T-helper 1 cell treated with Interleukin-12 subunit alpha and Interleukin-12 subunit beta and Interleukin-4 antibody, amounts not matched to agents 30 ng/mL and 1 ng/mL, for 36 hours (primary cell): ENCODE data around the gene ZFYVE19. TPM values are rescaled to one million over a fixed set of nuclear protein-coding genes. Genes with fewer than 3 reads are reported as not detected.

Experiments
- intact Hi-C: fragments of 100-400 bp; cut with micrococcal nuclease; formaldehyde crosslinking; loops from one replicate; pipeline ENCODE4 v1.15.1; 2024
- total RNA-seq: library from RNA; stranded (reverse); gene quantifications from 2 replicates; pipeline ENCODE4 v1.2.3, GENCODE V29; 2022

ZFYVE19 gene, protein sequence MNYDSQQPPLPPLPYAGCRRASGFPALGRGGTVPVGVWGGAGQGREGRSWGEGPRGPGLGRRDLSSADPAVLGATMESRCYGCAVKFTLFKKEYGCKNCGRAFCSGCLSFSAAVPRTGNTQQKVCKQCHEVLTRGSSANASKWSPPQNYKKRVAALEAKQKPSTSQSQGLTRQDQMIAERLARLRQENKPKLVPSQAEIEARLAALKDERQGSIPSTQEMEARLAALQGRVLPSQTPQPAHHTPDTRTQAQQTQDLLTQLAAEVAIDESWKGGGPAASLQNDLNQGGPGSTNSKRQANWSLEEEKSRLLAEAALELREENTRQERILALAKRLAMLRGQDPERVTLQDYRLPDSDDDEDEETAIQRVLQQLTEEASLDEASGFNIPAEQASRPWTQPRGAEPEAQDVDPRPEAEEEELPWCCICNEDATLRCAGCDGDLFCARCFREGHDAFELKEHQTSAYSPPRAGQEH
- 33.8 and 34.4 TPM in 2 replicates for total RNA-seq

DNA sequence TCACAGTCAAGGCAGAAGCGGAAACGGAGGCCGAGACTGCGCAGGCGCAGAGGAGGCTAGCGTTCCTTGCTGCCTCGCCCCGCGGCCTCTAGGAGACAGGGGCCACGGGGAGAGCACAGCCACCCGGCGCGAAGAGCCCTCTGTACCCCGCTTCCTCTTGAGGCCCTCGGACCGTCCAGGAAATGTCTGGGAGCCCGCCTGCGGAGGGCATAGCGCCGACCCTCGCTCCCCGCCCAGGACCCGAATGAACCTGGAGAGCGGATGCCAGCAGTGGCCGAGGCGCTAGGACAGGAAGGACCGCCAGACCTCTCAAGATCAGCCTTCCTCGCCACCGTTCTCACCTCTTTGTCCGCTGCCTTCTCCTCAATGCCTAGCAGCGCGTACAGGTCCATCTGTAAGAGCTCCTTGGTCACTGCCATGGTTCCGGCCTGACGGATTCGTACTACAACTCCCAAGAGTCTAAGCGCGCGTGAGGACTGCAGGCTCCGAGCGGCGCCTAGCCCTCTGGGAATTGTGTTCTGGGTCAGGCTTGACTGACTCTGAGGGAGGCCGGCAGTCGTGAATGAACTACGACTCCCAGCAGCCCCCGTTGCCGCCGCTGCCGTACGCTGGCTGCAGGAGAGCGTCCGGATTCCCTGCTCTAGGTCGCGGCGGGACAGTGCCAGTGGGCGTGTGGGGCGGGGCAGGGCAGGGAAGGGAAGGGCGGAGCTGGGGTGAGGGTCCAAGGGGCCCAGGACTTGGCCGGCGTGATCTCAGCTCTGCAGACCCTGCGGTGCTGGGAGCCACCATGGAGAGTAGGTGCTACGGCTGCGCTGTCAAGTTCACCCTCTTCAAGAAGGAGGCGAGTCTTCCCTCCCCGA lies at the start of gene ZFYVE19, which contains the start of gene DNAJC17:
TSS of gene ZFYVE19 (plus strand) at position 62 of the 860 bp plus-strand sequence. CDS start at position 563, 501 bp downstream.
TSS of gene DNAJC17 (minus strand) at position 446 of the 860 bp plus-strand sequence. CDS start at position 419, 27 bp downstream.
- intact Hi-C loops = loop anchor here (1.0 kb wide), 6 partner anchors 20 to 213 kb away; partner anchors contain the start of genes GCHFR, KNL1, RAD51 and RMDN3

DNA sequence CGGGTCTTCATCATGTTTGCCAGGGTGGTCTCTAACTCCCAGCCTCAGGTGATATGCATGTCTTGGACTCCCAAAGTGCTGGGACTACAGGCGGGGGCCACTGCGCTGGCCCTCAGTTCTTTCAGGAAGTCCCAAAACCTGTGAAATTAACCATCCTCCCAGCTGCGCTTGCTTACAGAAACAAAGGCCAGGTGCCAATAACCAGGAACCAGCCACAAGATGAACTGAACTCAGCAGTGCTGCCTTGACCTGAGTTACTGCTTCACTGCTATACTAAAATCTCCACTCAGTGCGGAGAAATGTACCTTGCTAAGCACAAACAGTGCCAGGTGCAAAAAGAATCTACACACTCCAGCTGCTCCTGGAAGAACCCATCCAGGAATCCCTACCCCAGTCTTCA lies 46.9 kb upstream of the ZFYVE19 start:
- intact Hi-C loops = loop anchor here (5.0 kb wide), 3 partner anchors 192 to 472 kb away; partner anchors contain the start of genes CHAC1, CHP1, EXD1 and KNSTRN

DNA sequence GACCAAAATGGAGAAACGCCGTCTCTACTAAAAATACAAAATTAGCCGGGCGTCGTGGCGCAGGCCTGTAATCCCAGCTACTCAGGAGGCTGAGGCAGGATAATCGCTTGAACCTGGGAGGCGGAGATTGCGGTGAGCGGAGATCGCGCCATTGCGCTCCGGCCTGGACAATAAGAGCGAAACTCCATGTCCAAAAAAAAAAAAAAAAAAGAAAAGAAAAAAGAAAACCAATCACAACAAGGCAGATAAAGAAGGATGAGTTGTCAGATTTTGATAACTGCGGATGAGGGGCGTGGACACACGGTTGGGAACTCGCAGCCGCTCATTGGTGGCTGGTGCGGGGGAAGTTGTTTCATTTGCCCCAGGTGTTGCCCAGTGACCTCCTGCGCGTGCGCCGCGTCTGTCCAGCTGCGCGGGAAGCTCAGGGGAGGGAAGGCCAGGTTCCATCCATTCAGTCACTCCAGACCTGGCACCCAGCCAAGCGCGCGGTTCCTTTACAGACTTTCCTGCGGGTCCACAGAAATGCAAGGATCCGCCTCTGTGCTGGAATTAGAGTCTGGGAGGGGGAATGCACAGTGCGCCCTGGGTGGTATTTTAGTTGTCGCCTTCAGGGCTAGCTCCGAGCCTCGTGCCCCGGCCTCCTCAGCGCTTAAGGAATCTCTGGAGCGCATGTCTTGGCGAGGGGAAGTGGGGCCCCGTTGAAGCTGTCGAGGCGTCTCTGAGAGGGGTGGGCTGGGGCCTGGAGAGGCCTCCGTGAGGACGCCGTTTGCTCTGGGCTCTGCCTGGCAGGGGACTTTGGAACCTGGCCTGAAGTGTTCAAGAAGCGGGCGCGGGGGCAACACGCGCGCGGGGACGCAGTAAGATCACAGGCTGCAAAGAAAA lies 43.7 kb upstream of the ZFYVE19 start:
- intact Hi-C loops = loop anchor here (5.0 kb wide), 2 partner anchors 189 to 381 kb away; partner anchors contain the start of genes CHAC1 and KNSTRN

DNA sequence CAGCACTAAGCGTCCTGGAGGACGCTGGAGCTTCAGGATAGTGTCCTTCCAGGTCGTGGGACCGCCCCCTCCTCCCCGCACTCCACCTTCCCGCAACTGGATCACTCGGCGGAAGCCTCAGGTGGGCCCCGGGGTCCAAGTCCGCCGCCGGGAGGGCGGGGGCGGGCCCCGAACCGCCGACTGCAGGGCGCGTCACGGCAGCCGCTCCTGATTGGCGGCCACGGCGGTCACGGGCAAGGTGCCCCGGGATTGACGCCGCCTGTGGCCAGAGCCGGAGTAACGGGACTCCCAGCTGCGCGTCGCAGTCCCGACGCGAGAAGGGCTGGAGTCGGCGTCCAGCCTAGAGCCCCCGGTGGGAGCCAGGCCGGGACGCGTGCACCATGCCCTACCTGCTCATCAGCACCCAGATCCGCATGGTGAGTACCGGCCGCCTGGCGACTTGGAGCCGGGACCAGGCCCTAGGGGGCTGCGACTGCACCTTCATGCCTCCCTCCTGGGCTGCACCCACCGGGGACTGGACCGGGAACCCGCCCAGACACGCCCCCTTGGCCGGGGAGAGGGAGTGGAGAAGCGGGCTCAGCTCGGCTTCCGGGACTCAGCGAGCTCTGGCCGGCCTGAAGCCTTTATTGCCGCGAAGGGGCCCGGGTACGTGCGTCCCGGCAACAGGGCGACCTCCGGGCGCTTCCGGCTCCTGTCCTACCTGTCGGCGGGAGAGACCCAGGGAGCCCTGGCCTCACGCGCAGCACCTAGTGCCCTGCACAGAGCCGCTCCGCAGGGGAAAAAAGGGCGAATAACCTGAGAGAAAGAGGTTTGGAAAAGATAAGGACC lies 42.9 kb upstream of the ZFYVE19 start, which contains the start of gene GCHFR:
TSS of gene GCHFR (plus strand) at position 268 of the 828 bp plus-strand sequence. CDS start at position 381, 113 bp downstream.
- intact Hi-C loops = loop anchor here (1.0 to 5.0 kb wide), 3 partner anchors 43 to 382 kb away; partner anchors contain the start of genes CHAC1, DNAJC17, KNSTRN and ZFYVE19

DNA sequence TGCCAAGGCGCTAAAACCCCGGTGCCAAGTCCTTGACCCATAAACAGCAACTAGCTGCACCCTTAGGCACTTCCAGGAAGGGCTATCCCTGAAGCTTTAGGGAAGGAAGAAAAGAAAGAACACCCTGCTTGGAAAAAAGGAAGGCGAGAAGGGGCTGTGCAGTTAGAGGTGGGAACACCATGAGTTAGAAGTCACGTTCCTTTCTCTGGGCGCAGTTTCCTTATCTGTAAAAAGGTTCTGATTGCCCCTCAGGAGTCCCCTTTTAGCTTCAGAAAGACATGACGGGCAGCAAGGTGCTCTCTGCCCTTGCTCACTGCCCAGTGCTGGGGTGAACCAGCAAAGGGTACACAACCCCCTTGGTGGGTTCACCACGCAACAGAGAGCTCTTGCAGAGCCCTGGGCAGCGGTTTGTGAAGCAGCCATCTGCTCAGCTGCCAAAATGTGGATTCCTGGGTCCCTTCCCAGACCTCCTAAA lies 42.2 kb upstream of the ZFYVE19 start:
- intact Hi-C loops = loop anchor here (1.0 to 5.0 kb wide), 7 partner anchors 9 to 382 kb away; partner anchors contain the start of genes CHAC1, DNAJC17, KNSTRN and RAD51

DNA sequence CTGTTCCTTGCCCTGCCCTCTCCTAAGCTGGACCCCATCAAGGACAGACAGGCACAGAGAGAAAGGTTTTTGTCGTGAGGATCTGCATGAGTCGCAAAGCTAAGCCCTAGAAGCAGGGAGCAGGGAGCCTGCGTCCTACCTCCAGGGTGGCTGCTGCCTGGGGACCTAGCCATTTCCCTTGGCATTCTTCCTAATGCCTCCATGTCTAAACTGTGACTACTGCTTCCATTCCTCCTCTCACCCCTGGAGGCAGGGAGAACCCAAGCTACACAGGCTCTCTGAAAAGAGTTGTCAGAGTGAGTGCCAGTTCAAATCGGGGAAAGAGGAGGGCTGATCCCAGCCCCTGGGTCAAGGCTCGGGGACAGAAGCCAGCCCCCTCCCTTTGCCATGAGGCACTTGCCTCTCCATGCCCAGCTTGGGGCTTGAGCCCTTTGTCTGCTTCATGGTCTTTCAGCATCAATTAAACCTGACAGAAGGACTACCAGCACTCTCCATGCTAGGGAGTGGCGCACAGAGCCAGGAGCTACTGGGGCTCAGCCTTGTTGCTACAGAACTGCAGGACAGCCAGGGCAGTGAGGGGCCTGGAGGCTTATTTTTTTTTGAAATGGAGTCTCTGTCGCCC lies 40.6 kb upstream of the ZFYVE19 start:
- intact Hi-C loops = no loop called here

DNA sequence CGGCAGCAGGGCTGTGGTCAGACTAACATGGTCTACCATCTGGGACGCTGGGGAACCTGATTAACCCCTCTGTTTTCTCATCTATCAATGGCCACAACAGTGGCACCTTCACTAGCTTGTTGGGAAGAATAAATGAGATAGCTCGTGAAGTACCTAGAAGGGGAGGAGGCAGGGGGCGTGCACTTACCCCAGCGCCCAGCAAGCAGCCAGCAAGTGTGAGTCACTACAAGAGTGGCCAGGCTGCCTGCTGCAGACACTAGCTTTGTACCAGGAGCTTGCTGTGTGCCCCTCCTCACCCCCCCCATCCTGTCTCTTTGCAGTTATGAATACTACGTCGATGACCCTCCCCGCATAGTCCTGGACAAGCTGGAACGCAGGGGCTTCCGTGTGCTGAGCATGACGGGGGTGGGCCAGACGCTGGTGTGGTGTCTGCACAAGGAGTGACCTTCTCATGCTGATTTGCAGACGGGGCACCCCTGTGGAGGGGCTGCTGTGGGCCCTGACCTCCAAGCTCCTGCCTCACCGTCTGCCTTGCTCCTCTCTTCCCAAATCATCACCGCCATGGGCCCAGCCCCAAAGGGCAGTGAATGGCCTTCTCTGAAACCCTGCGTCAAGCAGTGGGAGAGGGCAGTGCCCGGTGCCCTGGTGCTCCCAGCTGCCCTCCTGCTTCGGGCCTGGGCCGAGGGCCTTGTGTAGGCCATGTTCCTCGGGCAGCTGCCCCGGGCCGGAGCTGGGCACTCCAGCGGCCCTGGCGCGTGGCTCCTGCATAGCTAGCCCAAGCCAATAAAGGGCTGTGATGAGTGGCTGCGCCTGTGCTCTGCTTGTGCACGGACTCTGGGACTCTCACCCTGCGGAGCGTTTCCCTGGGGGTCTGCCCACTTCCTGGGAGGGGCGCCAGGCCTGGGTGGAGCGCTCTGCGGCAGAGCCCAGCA lies 39.7 kb upstream of the ZFYVE19 start:
- intact Hi-C loops = no loop called here

DNA sequence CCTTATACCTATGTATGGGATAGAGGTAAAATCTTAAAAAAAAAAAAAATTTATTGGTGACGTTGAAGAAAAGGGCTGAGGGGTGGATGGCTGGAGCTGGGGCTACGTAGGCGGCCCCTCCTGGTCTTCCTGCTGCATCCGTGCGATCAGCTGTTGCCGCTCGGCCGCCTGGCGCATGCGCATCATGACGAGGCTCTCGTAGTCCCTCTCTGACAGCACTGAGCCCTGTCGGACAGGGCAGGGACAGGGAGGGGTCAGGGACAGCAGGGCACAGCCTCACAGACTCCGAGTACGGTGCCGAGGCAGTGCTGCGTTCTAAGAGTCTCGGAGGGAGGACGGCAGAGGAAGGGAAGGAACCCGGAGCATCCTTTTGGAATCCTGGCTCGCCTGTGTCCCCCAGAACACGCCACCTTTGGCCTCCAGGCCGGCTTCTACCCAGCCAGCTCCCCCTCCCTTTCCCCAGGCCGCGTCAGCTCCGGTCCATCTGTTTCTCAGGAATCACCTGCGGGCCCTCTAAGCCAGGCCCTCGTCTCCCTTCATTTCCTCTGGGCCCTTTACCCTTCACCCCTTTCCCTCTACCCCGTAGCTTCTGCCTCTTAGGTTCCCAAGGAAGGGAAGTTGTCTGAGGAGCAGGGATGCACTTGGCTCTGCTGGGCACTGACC lies 38.9 kb upstream of the ZFYVE19 start:
- intact Hi-C loops = no loop called here

DNA sequence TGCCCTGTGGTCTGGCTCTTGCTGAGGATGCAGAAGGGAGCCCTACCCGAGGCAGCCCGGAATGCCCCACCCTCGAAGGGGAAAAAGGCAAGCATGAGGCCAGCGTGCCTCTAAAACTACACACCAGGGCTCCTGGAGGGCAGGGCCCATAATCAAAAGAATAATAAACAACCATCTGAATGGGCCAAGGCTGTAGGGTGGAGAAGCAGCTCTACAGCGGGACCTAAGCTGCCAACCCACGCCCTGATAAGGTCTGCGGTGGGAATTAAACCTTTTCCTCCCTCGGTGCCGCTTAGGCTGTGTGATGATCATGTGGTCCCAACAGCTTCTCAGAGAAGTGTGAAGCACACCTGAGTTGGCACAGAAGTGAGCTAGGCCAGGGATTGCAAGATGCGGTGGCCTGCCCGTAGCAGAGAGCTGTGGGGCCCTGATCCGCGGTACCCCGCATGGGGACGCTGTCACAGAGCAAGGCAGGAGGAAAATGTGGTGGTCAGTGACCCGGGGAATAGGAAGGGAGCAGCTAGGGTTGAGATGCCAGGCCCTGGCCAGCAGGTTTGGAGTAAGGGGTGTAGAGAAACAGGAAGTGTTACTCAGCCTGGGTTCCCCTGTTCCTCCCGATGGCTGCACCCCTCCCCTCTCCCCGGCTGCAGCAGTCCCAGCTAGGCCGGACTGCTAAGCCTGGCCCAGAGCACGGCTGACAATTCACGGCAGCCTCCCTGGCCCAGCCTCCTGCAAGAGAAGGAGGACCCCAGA lies 38.2 kb upstream of the ZFYVE19 start:
- intact Hi-C loops = no loop called here

DNA sequence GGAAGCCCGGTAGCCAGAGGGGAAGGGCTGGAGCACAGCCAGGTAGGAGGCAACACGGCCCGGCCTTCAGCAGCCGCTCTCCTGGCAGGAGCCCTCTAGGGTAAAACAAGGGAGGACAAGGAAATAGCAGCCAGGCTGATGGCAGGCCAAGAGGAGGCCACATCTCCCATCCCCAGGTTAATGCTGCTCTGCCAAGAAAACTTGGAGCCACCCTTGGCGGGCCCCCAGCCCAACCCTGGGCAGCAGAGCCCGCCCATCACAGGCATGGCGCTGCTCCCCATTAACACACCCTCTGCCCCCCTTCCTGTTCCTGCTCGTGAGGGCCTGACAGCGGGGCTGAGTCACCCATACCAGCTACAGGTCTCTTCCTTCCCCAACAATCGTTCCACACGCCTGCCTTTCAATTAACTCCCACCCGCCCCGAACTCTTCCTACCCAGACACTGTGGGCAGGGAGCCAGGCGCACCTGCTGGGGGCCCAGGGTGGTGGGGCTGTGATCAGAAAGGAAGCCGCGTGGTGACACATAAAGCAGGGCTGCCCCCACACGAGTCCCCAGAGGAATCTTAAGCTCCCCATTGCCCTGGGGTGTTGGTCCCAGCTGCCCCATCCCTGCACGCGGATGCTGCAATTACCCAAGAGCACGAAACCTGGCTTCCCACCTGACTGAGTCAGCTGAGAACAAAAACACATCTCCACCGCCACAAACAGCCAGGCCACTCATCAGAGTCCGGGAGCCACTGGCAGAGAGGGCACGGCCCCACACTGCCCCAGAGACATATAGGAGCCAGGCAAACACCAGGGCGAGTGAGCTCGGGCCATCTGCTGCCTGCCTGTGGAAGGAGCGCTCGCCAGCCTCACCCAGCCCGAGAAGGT lies 37.4 kb upstream of the ZFYVE19 start, which contains the start of gene C15orf62:
TSS of gene C15orf62 (plus strand) at position 707 of the 873 bp plus-strand sequence. CDS start 516 bp downstream, outside the sequence.
- intact Hi-C loops = no loop called here

DNA sequence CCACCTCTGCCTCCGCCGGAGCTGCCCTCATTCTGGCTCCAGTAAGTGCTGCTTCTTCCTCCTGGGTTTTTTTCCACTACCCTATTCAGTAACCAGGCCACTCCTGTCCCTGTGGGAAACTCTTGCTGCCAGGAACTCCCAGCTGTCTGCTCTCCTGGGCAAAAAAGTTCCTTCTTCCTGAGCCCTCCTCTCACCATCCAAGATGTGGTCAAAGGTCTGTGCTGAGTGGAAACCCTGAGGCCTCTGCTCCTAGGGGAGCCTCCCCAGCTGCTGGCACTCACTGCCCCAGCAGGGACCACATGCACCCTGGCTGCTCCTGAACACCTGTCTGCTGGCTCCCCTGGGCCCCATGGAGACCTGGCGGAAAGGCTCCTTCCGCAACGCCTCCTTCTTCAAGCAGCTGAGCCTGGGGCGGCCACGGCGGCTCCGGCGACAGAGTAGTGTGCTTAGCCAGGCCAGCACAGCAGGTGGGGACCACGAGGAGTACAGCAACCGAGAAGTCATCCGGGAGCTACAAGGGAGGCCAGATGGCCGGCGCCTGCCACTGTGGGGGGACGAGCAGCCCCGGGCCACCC lies 36.7 kb upstream of the ZFYVE19 start:
- intact Hi-C loops = no loop called here

DNA sequence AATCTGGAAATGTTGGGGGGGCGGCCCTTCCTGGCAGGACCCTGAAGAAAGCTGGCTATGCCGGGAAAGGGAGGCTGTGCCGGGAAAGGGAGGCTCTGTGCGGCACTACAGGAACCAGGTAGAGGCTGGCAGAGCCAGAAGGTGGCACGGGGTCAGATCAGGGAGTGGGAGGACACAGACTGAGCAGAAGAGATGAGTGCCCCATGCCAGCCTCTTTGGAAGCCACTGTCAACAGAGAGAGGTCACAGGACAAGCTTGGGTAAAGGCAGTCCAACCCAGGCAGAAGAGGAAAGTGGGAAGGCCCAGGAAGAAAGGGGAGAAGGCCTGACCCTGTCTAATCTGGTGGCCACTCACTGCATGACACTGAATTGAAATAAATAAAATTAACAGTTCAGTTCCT lies 35.6 kb upstream of the ZFYVE19 start:
- intact Hi-C loops = no loop called here

DNA sequence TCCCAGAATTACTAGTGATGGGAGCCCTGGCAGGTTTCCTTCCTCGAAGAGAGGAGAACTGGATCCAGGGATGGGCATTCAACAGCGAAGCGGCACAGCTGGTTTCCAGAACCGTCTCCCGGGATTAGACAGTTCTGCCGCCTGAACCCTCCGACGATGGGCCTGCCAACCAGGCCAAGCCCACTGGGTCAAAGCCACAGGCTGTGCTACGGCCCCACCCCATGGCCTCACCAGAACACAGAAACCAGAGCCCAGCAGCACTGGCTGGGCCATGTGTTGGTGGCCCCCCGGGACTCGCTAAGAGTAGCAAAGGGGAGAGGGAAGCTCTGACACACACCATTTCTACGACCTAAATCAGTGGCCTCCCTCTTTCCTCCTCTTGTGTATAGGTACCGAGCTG lies 34.9 kb upstream of the ZFYVE19 start:
- intact Hi-C loops = no loop called here

DNA sequence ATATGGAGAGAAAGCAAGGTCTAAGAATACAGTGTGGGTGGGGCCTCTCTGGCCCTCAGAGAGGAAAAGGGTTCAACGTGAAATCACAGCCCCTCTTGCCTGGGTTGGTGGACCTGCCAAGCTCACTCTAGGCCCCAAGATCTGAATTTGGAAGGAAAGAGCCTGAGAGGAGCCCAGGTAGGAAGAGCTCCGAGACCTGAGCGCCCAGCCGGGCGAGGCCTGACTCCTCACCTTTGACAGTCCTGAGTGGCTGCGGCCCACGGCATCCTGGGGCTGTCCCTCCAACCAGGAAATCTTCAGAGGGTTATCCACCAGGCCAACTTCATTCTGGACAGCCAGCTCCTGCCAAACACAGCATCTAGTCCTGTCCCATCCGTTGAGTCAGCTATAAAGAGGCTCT lies 33.4 kb upstream of the ZFYVE19 start:
- intact Hi-C loops = no loop called here

DNA sequence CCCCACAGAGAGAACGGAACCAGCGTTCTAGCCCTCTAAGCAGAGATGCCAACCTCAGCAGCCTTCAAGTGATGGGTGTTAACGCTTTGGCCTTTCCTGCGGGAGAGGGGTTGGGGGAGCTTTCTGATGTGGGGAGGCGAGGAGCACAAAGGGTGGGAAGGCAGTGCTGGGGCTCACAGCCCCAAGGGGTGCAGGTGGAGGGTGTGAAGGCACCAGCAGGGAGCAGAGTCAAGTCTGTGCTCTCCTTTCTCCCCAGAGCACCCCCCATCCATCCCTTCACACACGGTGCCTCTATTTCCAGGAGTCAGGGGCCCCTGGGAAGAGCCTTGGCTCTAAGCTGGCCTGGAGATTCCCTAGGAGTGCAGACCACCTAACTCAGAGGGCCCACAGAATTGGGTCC lies 33.0 kb upstream of the ZFYVE19 start:
- intact Hi-C loops = no loop called here
